ENCODE measurements around the gene MT2A. TPM values are rescaled to one million over a fixed set of nuclear protein-coding genes. Genes with fewer than 3 reads are reported as not detected.
"Not testable (repeated sequence)": the region's sequence is repeated elsewhere in the genome, so short reads cannot be mapped to it uniquely, and the experiment has no call there.

MT2A gene
- total and polyA plus RNA-seq, 2 experiments from 2014 or later, result 211 to 3,441 TPM

GRCh38 chr16:56617212-56618085 is 9.1 kb downstream of the MT2A start:
- Histone ChIP-seq H3K79me2 (ENCODE audit: insufficient read depth) (no peaks in the 10 kb centered on the region), H3K4me2 (ENCODE audit: unreplicated experiment) (peak overlapping the region; percentile 93), H3K9me3 (ENCODE audit: low read depth) (no peaks in the 10 kb centered on the region), H3K9ac (peak overlapping the region; percentile 65), H3K9me2 (ENCODE audit: insufficient read depth) (no peaks in the 10 kb centered on the region), H2AFZ (peak overlapping the region; percentile 97), H3F3A (ENCODE audit: insufficient read depth) (peaks cover 29% of the 10 kb centered on the region), H3K4me1 (ENCODE audit: insufficient read depth) (peaks cover 37% of the 10 kb centered on the region), H3K27me3 (replicated peaks; ENCODE audit: insufficient read depth) (no peaks in the 10 kb centered on the region), H4K20me1 (ENCODE audit: insufficient read depth) (no peaks in the 10 kb centered on the region), H3K4me3 (peak overlapping the region; percentile 68), H3K36me3 (ENCODE audit: low read depth) (no peaks in the 10 kb centered on the region), H3K27ac (peak overlapping the region; percentile 33; the same call in 1 of the 2 replicates)
- DNase-seq, result peak; percentile 88
- no peak for TF ChIP-seq EZH2phosphoT487 (IDR thresholded peaks at IDR 0.05; ENCODE audit: insufficient read depth, low read depth)
- TF ChIP-seq EZH2 (IDR thresholded peaks at IDR 0.05; ENCODE audit: insufficient read depth, poor library complexity, severe bottlenecking), result no peak
- in situ Hi-C loops (cut with MboI), result no loop called here
- WGBS, 2 experiments (ENCODE audit: low coverage in 1 of 2, low lambda C conversion rate in 2 of 2, missing lambda C conversion rate in 2 of 2), result 3 to 4% methylated on average over 36 to 40 of the region's 41 CpGs

- Histone ChIP-seq H3K9me2 (ENCODE audit: insufficient read depth) (no peaks in the 10 kb centered on the region), H3K4me3 (no peak overlapping the region), H3K4me1 (ENCODE audit: insufficient read depth) (peaks cover 30% of the 10 kb centered on the region), H3F3A (ENCODE audit: insufficient read depth) (peaks cover 25% of the 10 kb centered on the region), H4K20me1 (ENCODE audit: insufficient read depth) (no peaks in the 10 kb centered on the region), H3K4me2 (ENCODE audit: unreplicated experiment) (no peak overlapping the region), H3K9me3 (ENCODE audit: low read depth) (no peaks in the 10 kb centered on the region), H3K27me3 (replicated peaks; ENCODE audit: insufficient read depth) (no peaks in the 10 kb centered on the region), H3K79me2 (ENCODE audit: insufficient read depth) (no peaks in the 10 kb centered on the region), H2AFZ (no peak overlapping the region), H3K27ac (no peak overlapping the region), H3K9ac (no peak overlapping the region), H3K36me3 (ENCODE audit: low read depth) (no peaks in the 10 kb centered on the region)
- DNase-seq, result no peak
- 81% methylated on average over 6 of the region's 6 CpGs for WGBS, 2 experiments (ENCODE audit: low coverage in 1 of 2, low lambda C conversion rate in 2 of 2, missing lambda C conversion rate in 2 of 2)
- in situ Hi-C loops (cut with MboI), result no loop called here
- TF ChIP-seq EZH2phosphoT487 (IDR thresholded peaks at IDR 0.05; ENCODE audit: insufficient read depth, low read depth) (no peak), EZH2 (IDR thresholded peaks at IDR 0.05; ENCODE audit: insufficient read depth, poor library complexity, severe bottlenecking) (no peak)
Observed at GRCh38 chr16:56618138-56618537, 9.8 kb downstream of the MT2A start.

GRCh38 chr16:56620339-56620897 is 12.0 kb downstream of the MT2A start:
- H3K4me3 ChIP-seq, result no peak overlapping the region
- no peaks in the 10 kb centered on the region for H4K20me1 ChIP-seq (ENCODE audit: insufficient read depth)
- no peak for DNase-seq
- WGBS, 2 experiments (ENCODE audit: low coverage in 1 of 2, low lambda C conversion rate in 2 of 2, missing lambda C conversion rate in 2 of 2), result 81 to 95% methylated on average over 7 to 8 of the region's 8 CpGs
- H3K9me2 ChIP-seq (ENCODE audit: insufficient read depth), result no peaks in the 10 kb centered on the region
- 0 out of 2 replicates have a peak, but pooled peaks cover 2% of the 10 kb centered on the region for H3F3A ChIP-seq (ENCODE audit: insufficient read depth)
- H3K36me3 ChIP-seq (ENCODE audit: low read depth), result no peaks in the 10 kb centered on the region
- no peaks in the 10 kb centered on the region for H3K79me2 ChIP-seq (ENCODE audit: insufficient read depth)
- no peaks in the 10 kb centered on the region for H3K9me3 ChIP-seq (ENCODE audit: low read depth)
- H3K4me1 ChIP-seq (ENCODE audit: insufficient read depth), result peaks cover 8% of the 10 kb centered on the region
- TF ChIP-seq EZH2phosphoT487 (IDR thresholded peaks at IDR 0.05; ENCODE audit: insufficient read depth, low read depth) (no peak), EZH2 (IDR thresholded peaks at IDR 0.05; ENCODE audit: insufficient read depth, poor library complexity, severe bottlenecking) (no peak)
- no peak overlapping the region for H2AFZ ChIP-seq
- H3K9ac ChIP-seq, result no peak overlapping the region
- no peak overlapping the region for H3K27ac ChIP-seq
- no peak overlapping the region for H3K4me2 ChIP-seq (ENCODE audit: unreplicated experiment)
- H3K27me3 ChIP-seq (replicated peaks; ENCODE audit: insufficient read depth), result no peaks in the 10 kb centered on the region
- in situ Hi-C loops (cut with MboI), result no loop called here

- H3K9ac ChIP-seq; in situ Hi-C loops (cut with MboI); H3K27ac ChIP-seq; H3K4me1 ChIP-seq (ENCODE audit: insufficient read depth); H3K9me3 ChIP-seq (ENCODE audit: low read depth); DNase-seq; H2AFZ ChIP-seq; H3K36me3 ChIP-seq (ENCODE audit: low read depth); H4K20me1 ChIP-seq (ENCODE audit: insufficient read depth); H3K9me2 ChIP-seq (ENCODE audit: insufficient read depth); H3K27me3 ChIP-seq (replicated peaks; ENCODE audit: insufficient read depth); H3K4me2 ChIP-seq (ENCODE audit: unreplicated experiment); H3K4me3 ChIP-seq: not testable (repeated sequence)
- Histone ChIP-seq H3F3A (ENCODE audit: insufficient read depth) (peaks cover 12% of the 10 kb centered on the region), H3K79me2 (ENCODE audit: insufficient read depth) (peaks cover 11% of the 10 kb centered on the region)
- WGBS, 2 experiments (ENCODE audit: low coverage in 1 of 2, low lambda C conversion rate in 2 of 2, missing lambda C conversion rate in 2 of 2), result 85 to 87% methylated on average over 4 of the region's 4 CpGs
Observed at GRCh38 chr16:56621665-56622445, 13.5 kb downstream of the MT2A start.

- H3K27me3 ChIP-seq (replicated peaks; ENCODE audit: insufficient read depth); H2AFZ ChIP-seq; H3K27ac ChIP-seq; H3K4me1 ChIP-seq (ENCODE audit: insufficient read depth); in situ Hi-C loops (cut with MboI); H3K9me3 ChIP-seq (ENCODE audit: low read depth); H3K36me3 ChIP-seq (ENCODE audit: low read depth); H3K4me3 ChIP-seq; H3K9me2 ChIP-seq (ENCODE audit: insufficient read depth); H3K4me2 ChIP-seq (ENCODE audit: unreplicated experiment); H4K20me1 ChIP-seq (ENCODE audit: insufficient read depth); DNase-seq; H3K9ac ChIP-seq: not testable (repeated sequence)
- peaks cover 21% of the 10 kb centered on the region for H3F3A ChIP-seq (ENCODE audit: insufficient read depth)
- peaks cover 11% of the 10 kb centered on the region for H3K79me2 ChIP-seq (ENCODE audit: insufficient read depth)
- WGBS, 2 experiments (ENCODE audit: low coverage in 1 of 2, low lambda C conversion rate in 2 of 2, missing lambda C conversion rate in 2 of 2), result 91 to 95% methylated on average over 5 of the region's 5 CpGs
Observed at GRCh38 chr16:56623184-56623583, 14.8 kb downstream of the MT2A start.

Measured in GM23248 (cell line).